ENCODE results near the gene SCLY. TPM values are rescaled to one million over a fixed set of nuclear protein-coding genes. Genes with fewer than 3 reads are reported as not detected.

SCLY gene
- total and polyA plus RNA-seq, 7 donors: 4.6 to 10.1 (median 6.5) TPM

- Histone ChIP-seq H3K36me3 (ENCODE audit: insufficient read depth in 1 of 2, low read depth in 1 of 2) (peaks cover 0 to 21% of the 10 kb centered on the region in 2 donors), H3K4me3 (peak overlapping the region; percentile 99), H3K27me3 (ENCODE audit: insufficient read depth in 3 of 3, low read length in 2 of 3) (no peaks in the 10 kb centered on the region), H3K9me3 (no peaks in the 10 kb centered on the region), H3K4me1 (peaks cover 13% of the 10 kb centered on the region), H3K27ac (peak overlapping the region; percentile 95)
- ATAC-seq (peak in 1 of 4 donors; percentile 0), DNase-seq (no peak)
- no peak for TF ChIP-seq CTCF (IDR thresholded peaks at IDR 0.05)
- 3 to 4% (median 3%) methylated on average over 29 of the region's 29 CpGs for WGBS, 3 donors
- intact Hi-C loops (cut with DNase I): loop anchor here in 1 of 2 donors (2.0 to 5.0 kb wide), 3 partner anchors 71 to 204 kb away; partner anchors contain the start of gene RAMP1
Measured at GRCh38 chr2:238061315-238062202, 758 bp downstream of the SCLY start.

GRCh38 chr2:238063414-238064189 lies 2.8 kb downstream of the SCLY start:
- intact Hi-C loops (cut with DNase I): loop anchor here in 1 of 2 donors (2.0 to 5.0 kb wide), 2 partner anchors 69 to 206 kb away; partner anchors contain the start of gene RAMP1
- Histone ChIP-seq H3K4me3 (no peak overlapping the region), H3K27me3 (ENCODE audit: insufficient read depth in 3 of 3, low read length in 2 of 3) (no peaks in the 10 kb centered on the region), H3K27ac (no peak overlapping the region), H3K36me3 (ENCODE audit: insufficient read depth in 1 of 2, low read depth in 1 of 2) (peaks cover 3 to 39% of the 10 kb centered on the region in 2 donors), H3K9me3 (no peaks in the 10 kb centered on the region), H3K4me1 (peaks cover 13% of the 10 kb centered on the region)
- no peak for TF ChIP-seq CTCF (IDR thresholded peaks at IDR 0.05)
- ATAC-seq: no peak
- DNase-seq: no peak
- 75 to 84% (median 78%) methylated on average over 8 of the region's 8 CpGs for WGBS, 3 donors

GRCh38 chr2:238064376-238064775 lies 3.6 kb downstream of the SCLY start:
- H3K9me3 ChIP-seq: no peaks in the 10 kb centered on the region
- no peak for TF ChIP-seq CTCF (IDR thresholded peaks at IDR 0.05)
- ATAC-seq (no peak), DNase-seq (no peak)
- intact Hi-C loops (cut with DNase I): loop anchor here in 1 of 2 donors (5.0 kb wide), 1 partner anchor 207 kb away; the partner anchor contains the start of gene RAMP1
- no peak overlapping the region for H3K27ac ChIP-seq
- H3K4me1 ChIP-seq: peaks cover 13% of the 10 kb centered on the region
- no peaks in the 10 kb centered on the region for H3K27me3 ChIP-seq (ENCODE audit: insufficient read depth in 3 of 3, low read length in 2 of 3)
- peaks cover 3 to 47% of the 10 kb centered on the region in 2 donors for H3K36me3 ChIP-seq (ENCODE audit: insufficient read depth in 1 of 2, low read depth in 1 of 2)
- 85 to 90% (median 86%) methylated on average over 7 of the region's 7 CpGs for WGBS, 3 donors
- H3K4me3 ChIP-seq: no peak overlapping the region

GRCh38 chr2:238065071-238065846 lies 4.5 kb downstream of the SCLY start:
- H3K4me1 ChIP-seq: peaks cover 6% of the 10 kb centered on the region
- 86 to 90% (median 87%) methylated on average over 18 of the region's 18 CpGs for WGBS, 3 donors
- DNase-seq (no peak), ATAC-seq (no peak)
- H3K27ac ChIP-seq: no peak overlapping the region
- no peak overlapping the region for H3K4me3 ChIP-seq
- intact Hi-C loops (cut with DNase I): no loop called here
- peaks cover 3 to 53% of the 10 kb centered on the region in 2 donors for H3K36me3 ChIP-seq (ENCODE audit: insufficient read depth in 1 of 2, low read depth in 1 of 2)
- H3K9me3 ChIP-seq: no peaks in the 10 kb centered on the region
- TF ChIP-seq CTCF (IDR thresholded peaks at IDR 0.05): no peak
- no peaks in the 10 kb centered on the region for H3K27me3 ChIP-seq (ENCODE audit: insufficient read depth in 3 of 3, low read length in 2 of 3)

Measured in psoas muscle (tissue), 8 donors.